NK-92 (cell line): ENCODE data around the gene TDRD12.

Experiments
- DNase-seq: peaks from one replicate; lab custom pipeline; 2025; ENCODE audit not compliant: unreplicated experiment; lab: John Stamatoyannopoulos, UW

TDRD12 gene

DNA sequence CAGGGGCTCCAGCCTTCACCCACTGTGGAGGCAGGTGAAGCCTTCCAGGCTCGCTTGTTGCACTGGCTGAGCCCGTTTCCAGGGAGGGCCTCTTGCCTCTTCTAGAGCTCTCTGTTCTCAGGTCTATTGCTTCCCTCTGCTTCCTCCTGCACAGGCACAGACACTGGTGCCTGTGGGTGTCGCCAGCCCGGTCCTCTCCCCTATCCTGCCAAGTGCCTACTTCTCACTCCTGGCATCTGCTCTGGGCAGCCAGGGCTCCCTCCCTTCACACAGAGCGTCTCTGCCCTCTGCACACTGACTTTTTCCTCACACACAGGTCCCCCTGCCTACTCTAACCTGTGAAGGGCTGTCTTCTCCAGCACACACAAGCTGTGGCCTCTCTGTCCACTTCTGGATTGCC is 89.7 kb downstream of the TDRD12 start:
- DNase-seq: no peak

DNA sequence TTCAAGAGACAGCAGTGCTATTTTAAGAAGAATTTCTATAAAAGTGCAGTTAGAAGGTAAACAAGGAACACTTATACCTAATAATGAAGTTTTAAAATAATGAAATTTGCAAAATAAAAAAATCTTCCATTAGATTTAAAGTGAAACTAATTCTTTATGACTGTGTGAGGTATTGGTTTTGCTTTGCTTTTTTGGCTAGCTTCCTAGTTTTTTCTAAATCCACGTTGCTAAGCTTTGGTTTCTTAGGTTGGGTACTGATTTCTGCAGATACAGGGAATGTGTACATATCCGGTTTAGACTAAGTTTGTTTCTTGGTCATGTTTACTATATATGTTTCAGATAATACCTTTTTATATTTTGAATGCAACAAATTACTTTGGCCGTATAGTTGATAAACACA is 90.2 kb downstream of the TDRD12 start:
- no peak for DNase-seq

DNA sequence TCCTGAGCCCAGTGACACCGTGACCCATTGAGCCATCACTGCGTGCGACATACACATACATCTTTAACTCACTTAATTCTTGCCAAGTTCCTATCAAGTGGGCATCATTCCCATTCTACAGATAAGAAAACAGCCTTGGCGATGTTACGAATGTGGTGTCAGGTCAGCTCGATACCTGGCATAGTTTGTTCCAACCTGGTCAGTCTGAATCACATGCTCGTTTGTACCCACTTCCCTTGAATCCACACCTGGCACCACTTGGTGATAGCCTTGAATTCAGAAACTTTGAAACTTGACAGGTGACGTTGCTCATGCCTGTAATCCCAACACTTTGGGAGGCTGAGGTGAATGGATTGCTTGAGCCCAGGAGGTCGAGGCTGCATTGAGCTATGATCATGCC is 90.9 kb downstream of the TDRD12 start:
- no peak for DNase-seq

DNA sequence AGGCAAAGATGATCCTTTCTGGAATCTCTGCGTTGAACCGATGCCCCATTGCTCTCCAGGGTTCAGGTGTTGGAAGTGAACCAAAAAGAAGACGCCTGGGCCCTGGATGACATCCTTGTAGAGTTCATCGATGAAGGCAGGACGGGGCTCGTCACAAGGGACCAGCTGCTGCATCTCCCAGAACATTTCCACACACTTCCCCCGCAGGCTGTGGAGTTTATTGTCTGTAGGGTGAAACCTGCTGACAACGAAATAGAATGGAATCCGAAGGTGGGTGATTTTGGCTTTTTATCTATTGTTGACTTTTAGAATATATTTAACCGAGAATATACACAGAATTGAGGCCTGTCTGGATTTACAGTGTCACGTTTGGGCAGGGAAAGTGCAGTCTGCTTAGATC is 91.6 kb downstream of the TDRD12 start:
- no peak for DNase-seq

DNA sequence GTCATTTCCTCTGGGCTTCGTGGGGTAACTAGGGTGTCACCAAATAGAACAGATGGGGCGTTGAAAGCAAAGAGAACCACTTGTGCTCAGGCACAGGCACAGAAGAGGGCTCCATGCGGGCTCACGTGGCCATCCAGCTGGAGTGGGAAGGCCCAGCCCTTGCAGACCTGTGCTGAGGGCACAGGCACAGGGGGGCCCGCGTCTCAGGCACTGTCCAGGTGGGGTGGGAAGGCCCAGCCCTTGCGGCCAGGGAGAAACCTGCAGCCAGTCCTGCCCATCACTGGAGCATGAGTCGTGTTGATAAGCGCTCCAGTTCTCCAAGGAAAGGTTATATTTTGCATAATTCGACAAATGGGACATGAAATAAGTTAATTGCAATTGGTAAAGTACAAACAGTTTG is 92.5 kb downstream of the TDRD12 start:
- DNase-seq: no peak

DNA sequence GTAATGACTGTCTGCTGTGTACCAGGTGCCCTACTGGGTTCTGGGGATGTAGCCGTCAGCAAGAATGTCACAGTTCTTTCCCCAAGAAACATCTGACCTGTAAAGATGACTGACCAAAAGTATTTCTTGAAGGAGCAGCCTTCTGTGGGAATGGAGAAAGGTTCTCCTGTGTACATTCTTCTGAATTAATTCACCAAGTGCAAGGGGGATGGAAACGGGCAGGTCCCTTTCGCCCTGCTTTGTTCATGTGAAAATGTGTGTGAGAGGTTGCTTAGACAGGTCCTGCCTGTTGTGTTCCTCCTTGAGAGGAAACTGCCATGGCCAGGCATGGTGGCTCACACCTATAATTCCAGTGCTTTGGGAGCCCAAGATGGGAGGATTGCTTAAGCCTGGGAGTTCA is 93.0 kb downstream of the TDRD12 start:
- no peak for DNase-seq

DNA sequence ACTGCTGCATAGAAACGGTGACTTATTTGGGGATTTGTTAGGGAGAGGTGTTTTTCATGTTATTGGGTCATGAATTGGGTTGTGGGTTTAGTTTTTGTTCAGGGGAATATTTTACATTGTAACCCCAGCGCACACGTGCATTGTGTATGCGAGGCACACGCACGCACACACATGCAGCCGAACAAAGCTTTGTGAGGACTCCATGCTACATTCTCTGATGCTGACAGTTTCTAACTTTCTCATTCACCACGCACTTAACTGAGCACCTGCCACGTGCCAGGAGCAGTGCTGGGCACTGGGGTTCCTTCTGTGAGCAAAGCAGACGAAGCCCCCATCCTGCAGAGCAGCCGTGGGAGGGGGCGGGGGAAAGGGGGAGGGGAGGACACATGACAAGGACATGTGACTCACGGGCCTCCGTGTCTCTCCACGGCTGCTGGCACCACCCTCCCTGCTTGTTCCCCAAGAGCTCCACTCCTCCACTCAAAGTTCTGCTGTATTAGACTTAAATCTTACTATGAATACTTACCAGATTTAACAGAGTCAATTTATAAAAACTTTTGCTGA is 94.4 kb downstream of the TDRD12 start:
- DNase-seq: no peak

DNA sequence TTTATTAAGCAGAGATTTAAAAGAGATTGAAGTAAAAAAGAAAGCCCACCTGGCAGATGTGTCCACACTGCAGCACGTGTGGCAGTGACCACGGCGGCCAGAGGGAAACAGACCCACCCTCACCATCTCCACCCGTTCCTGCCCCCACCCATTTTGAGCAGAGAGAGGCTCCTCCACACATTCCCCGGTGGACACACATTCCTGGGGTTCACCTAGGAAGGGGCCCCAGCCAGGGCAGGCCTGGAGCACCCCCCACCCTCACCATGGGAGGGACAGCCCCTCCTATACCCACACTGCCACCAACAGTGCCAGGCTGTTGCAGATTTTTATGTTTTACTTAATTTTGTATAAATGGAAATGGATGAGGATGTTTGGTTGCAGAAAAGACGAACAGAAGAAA is 95.1 kb downstream of the TDRD12 start:
- no peak for DNase-seq

DNA sequence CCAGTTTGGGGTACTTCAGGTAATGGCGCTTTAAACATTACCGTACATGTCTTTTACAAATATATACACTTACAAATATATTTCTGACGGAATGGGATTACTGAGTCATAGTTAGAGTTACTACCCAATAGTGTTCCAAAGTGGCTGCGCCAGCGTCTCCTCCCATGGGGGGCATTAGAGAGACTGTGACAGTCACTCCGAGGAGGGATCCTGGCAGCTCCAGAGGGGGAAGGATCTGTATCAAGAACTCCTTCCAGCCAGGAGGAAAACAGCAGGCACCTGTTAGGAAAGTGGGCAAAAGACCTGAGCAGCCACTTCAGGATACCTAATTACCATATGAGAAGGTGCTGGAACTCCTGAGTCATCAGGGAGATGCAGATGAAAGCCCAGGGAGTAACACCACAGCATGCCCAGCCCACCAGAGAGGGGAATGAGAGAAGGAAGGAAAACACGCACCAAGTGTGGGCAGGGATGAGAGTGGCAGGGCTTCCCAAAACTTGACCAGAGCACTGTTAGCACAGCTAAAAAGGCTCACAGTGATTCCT is 97.1 kb downstream of the TDRD12 start:
- DNase-seq: no peak

DNA sequence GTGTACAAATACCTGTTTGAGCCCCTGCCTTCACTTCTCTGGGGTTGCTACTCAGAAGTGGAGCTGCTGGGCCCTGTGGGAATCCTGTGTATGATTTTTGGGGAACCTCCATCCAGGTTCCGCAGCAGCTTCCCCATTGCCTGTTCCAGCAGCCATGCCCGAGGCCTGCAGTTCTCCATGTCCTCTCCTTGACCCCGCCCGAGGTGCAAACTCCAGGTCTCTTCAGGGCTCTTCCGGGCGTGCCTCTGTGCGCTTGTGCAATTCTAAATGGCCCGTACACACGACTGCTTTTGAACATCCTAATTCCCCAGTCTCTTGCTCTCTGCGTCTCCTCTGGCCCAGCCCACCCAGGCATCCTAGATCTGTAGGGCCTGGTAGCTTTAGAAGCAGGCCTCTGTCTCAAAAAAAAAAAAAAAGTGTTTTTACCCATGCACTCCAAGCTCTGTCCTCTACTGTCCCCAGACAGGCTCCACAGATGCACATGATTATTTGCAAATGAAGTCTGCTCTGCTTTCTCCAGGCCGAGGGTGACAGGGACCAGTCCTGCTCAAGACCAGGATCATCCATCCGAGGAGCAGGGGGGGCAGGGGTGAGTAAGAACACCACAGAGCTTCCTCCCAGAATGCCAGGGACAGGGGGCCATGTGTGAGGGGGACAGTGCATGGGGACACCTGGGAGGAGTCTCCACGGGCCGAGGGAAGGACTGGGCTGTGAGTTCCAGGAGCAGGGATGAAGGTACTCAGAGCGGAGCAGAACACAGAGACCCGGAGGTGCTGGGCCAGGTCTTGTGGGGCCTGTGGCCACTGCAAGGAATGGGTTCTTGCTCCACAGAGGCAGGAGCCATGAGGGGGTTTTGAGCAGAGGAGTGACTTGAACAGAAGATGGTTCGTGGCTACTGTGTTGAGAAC is 98.3 kb downstream of the TDRD12 start:
- no peak for DNase-seq

DNA sequence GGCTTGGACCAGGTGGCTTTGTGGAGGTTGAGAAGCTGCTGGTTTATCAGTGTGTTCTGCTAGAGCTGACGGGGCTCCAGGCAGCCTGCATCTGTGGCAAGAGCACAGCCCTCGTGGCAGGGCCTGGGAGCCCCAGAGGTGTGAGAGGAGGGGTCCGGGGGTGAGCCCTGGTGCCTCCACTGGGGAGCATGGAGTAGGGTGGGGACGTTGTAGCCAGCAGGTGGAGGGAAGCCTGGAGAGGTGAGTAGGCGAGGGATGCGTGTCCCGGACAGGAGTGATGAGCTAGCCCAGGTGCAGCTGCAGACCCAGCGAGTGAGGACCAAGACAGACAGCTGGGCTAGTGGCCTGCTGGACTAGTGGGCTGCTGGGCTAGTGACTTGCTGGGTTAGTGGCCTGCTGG is 99.0 kb downstream of the TDRD12 start:
- no peak for DNase-seq

DNA sequence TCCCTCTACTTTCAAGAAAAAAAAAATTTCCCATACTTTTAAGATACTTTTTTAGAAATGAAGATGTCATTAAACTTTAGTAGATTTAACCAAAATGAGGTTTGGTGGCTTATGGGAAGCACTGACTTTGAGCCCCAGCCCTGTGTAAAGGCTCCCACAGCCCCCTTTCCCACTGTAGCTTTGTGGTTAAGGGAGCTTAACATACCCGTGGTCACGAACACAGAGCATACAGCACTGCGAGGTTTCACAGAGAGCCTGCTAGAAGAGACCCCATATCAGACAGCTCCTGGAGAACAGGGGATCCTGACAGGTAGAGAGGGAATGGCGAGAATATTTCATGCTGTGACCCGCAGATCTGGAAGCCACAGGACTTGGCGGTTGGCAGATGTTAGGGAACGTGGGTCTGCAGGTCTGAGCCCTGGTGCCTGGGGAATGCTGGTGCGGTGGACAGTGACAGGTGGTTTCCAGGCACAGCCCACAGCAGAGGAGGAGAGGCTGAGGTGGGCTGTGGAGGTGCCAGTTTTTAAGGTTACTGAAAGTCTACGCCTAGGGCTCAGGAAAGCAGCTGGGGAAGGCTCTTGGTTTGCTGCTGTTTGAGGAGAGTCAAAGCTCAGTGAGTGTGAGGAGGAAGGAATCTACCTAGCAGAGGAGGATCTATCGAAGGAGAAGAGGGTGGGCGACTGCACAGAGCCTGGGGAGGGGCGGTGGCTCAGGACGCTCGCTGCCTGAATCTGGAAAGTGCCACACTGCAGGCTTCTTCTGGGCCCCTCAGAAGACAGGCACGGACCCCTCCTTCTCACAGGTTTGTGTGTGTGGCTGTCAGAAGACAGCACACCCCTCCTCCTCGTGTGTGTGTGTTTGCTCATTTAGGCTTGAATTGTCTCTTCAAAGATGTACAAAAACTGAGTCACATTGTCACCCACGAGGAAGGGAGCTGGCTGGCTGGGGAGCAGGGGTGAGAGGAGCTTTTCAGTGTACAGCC is 100.1 kb downstream of the TDRD12 start:
- no peak for DNase-seq

DNA sequence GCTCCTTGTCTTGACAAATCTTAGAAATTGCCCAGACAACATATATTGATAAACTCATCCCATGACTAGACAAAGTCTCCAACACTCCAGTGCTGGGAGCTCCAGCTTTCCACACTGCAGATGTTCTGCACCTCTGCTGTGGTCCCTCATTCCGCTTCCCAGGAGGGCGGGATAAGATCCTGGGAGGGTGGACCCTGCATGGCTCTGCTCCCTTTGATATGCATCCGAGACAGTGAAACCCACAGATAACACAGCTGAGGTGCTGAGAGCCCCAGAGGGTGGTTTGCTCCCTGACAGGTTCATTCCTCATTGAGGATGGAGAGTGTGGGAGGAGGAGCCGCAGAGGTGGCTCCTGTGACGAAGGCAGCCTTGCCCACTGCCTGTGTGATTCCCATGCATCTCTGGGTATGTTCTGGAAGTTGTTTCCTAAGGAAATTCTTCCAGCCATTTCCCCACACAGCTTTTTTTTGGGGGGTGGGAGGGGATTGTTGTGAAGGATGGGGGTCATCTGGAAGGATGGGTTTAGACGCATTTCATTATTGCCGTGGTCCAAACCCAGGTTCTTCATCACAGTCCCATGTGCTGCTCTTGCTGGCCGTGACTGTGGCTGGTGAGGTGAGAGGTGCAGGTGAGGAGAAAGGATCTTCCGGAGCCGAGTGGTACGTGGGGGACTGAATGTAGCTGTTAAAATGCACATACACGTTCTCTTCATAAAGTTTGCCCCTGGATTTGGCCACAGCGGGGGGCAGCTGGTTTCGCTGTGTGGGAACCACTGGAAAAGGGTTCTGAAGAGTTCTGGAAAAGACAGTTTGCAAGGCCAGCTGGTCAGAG is 103.6 kb downstream of the TDRD12 start:
- no peak for DNase-seq

DNA sequence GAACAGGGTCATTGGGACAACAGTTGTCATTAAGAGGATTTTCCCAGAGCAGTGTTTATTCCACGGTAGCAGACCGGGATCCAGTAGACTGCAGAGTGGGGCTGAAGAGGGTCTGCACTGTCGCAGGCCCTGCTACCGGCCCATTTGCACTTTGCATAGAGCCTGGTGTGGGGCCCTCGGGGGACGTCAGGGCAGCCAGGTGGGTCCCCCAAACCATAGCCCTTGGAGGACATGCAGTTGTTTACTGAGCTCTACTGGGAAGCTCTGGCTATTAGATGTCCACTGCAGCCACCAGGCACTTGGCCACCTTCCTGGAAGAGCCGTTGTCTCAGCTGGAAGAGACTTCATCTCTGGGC is 104.2 kb downstream of the TDRD12 start:
- no peak for DNase-seq

DNA sequence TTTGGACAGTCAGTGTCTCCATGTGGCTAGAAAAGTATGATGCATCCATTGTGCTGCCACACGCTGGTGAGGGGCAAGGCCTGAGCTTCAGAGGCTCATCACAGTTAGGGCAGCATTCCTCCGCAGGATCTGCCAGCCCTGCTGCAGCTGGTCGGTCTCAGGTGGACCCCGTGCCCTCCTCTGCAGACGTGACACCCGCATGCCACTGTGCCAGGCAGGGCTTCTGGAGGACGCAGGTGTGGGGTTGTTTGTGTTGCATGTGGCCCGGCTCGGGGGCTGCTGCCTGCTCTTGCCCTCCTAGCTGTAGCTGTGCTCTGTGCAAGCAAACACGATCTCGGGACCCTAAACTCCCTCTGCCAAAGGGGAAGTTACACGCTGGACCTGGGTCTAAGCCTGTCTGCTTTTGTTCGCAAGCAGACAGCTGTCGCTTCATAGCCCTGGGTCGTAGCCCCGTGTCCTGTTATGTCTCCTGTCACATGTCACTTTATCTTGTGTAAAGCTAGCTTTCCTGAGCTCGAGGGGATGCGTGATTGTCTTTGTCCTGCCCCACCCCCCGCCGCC is 104.7 kb downstream of the TDRD12 start:
- no peak for DNase-seq

DNA sequence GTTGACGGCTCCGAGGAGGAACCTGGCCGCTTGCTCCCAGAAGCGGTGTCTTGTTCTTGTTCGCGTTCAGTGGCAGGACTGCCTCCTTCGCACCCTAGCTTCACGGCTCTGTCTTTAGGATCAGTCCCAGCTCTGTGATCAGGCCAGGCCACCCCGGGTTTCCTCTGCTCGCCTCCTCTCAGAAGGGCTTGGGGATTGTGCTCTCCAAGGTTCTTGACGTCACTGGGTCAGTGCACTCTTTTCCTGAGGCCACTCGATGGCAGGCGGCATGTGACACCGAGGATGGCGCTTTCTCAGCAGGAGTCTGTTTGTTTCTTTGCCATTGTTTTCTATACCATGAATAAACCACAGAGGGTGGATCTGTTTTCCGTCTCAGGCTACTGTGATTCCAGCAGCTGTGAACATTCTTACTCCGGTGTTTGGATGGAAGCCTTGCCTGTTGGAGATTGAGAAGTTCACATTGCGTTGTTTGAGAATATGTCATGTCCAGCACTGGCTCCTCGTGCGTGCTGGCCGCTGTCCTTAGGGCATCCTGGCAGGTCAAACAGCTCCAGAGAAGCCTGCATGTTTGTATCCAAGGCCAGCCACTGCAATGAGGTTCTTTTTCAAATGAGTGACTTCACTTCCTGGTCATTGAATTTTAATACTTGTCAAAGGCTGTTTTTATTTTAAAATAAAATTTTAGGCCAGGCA is 105.5 kb downstream of the TDRD12 start:
- no peak for DNase-seq

DNA sequence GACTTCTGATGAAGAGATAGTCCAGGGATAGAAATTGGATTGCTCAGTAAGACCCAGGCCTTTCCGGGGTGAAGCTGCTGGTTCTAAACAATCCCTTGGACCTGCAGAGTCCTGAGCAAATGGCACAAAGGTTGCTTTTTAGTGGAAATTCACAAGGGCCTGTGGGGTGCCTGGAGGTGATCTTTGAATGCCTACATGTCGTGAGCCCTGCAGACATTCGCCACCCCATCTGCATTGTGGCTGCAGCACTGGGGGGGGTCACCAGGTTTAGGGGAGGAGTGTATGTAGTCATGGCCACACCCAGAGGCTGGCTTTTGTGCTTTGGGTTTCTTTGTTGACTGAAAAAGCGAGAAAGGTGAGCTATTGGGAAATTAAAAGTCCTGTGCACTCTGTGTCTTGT is 108.6 kb downstream of the TDRD12 start:
- no peak for DNase-seq

DNA sequence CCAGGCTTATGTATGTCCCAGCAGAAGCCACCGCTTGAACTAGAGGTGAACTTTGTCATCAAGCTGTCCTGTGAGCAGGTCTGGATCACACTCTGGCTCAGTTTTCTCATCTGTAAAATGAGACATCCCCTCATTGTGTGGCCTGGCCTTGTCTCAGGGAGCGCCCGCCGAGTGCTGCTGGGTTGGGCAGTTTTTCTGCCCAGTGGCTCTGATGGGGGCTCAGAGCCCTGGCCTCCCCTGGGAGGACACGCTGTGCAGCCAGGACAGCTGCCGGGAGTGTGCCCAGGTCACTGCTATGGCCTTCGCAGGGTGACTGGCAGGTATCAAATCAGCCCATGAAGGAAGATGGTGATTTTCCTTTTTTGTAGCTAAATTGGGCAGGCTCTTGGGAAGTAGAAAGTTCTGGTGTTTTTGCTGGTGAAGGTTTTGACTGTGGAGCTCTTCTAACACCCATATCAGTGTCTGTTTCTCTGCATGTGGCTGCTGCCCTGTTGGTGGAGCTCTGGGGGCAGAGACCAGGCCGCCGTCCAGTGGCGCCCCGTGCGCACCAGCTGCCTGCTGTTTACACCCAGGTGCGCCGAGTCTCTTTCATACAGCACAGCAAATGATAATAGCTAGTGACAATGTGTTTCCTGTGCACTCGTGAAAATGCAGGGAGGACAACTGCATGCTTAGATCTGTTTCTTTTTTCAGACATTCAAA is 109.2 kb downstream of the TDRD12 start:
- no peak for DNase-seq

DNA sequence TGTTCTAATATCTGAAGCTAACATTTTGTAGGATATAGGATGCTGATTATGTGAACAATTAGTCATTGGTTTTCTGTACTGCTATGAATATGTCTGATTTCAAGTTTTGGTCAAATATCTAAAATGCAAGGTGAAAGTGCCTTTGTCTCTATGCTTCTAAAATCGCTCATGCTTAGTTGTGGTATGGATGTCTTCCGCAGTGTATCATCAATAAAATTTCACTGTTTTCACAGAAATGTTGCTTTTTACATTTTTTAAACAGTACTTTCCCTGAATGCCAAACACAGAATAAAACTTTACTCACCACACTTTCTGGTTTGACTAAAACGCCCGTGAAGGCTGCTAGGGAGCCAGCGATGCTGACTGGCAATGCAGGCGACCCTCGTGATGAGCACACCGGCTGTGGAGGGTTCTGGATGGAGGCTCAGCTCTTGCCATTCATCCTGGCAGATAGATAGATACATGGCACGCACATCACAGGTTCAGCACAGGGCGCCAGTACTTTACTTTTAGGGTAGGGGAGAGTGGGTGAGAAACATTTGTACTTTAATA is 109.9 kb downstream of the TDRD12 start:
- DNase-seq: no peak
